H9 (cell line): Measurements from ENCODE around the gene SIGLEC7. TPM values are rescaled to one million over a fixed set of nuclear protein-coding genes. Genes with fewer than 3 reads are reported as not detected.

Source experiments
- DNase-seq: peaks from one replicate; pipeline ENCODE4 v3.0.0-alpha.2; 2017
- H2AFZ ChIP-seq: one replicate; pipeline ENCODE4 v1.6.1; 2013; ENCODE audit warnings: mild to moderate bottlenecking, low read length, control low read depth, moderate library complexity
- H2AK5ac ChIP-seq: 2 replicates; pipeline ENCODE4 v1.6.1; 2013; ENCODE audit warnings: low read length, control low read depth, mixed read lengths; ENCODE audit not compliant: insufficient read length
- H2BK120ac ChIP-seq: one replicate; pipeline ENCODE4 v1.6.1; 2013; ENCODE audit warnings: low read depth, mild to moderate bottlenecking, low read length, control low read depth, inconsistent platforms; ENCODE audit not compliant: poor library complexity, severe bottlenecking
- H2BK12ac ChIP-seq: 2 replicates; pipeline ENCODE4 v1.6.1; 2013; ENCODE audit warnings: low read length, control low read depth, mixed read lengths, low read depth; ENCODE audit not compliant: insufficient read length
- H2BK15ac ChIP-seq: 2 replicates; pipeline ENCODE4 v1.6.1; 2013; ENCODE audit warnings: low read depth, low read length, control low read depth
- H2BK20ac ChIP-seq: one replicate; pipeline ENCODE4 v1.6.1; 2013; ENCODE audit warnings: low read depth, mild to moderate bottlenecking, low read length, control low read depth, inconsistent platforms; ENCODE audit not compliant: poor library complexity, severe bottlenecking
- H2BK5ac ChIP-seq: 2 replicates; pipeline ENCODE4 v1.6.1; 2013; ENCODE audit warnings: low read length, control low read depth, mixed read lengths; ENCODE audit not compliant: insufficient read length
- H3K14ac ChIP-seq: 2 replicates; pipeline ENCODE4 v1.6.1; 2013; ENCODE audit warnings: low read length, control low read depth; ENCODE audit not compliant: insufficient read depth
- H3K18ac ChIP-seq: 2 replicates; pipeline ENCODE4 v1.6.1; 2013; ENCODE audit warnings: low read depth, mild to moderate bottlenecking, mixed read lengths, low read length, control low read depth; ENCODE audit not compliant: insufficient read length
- H3K23ac ChIP-seq: 2 replicates; pipeline ENCODE4 v1.6.1; 2013; ENCODE audit warnings: low read length, control low read depth, mixed read lengths, low read depth; ENCODE audit not compliant: insufficient read length
- H3K23me2 ChIP-seq: 2 replicates; pipeline ENCODE4 v1.6.1; 2013; ENCODE audit warnings: low read depth, mild to moderate bottlenecking, mixed read lengths, low read length, control low read depth; ENCODE audit not compliant: insufficient read length, poor library complexity, severe bottlenecking
- H3K27ac ChIP-seq: 2 replicates; pipeline ENCODE4 v1.5.1; 2013; ENCODE audit warnings: low read length, control low read depth, mixed read lengths, low read depth; ENCODE audit not compliant: insufficient read length
- H3K27me3 ChIP-seq: 2 replicates; pipeline ENCODE4 v1.6.1; 2013; ENCODE audit warnings: low read length, control low read depth, inconsistent platforms; ENCODE audit not compliant: insufficient read depth
- H3K4ac ChIP-seq: 2 replicates; pipeline ENCODE4 v1.6.1; 2013; ENCODE audit warnings: low read depth, mild to moderate bottlenecking, control low read depth, inconsistent platforms, low read length, moderate library complexity
- H3K4me1 ChIP-seq: 2 replicates; pipeline ENCODE4 v1.6.1; 2013; ENCODE audit warnings: low read length, control low read depth, inconsistent platforms; ENCODE audit not compliant: insufficient read depth
- H3K4me2 ChIP-seq: 2 replicates; pipeline ENCODE4 v1.6.1; 2013; ENCODE audit warnings: low read length, control low read depth, mixed read lengths; ENCODE audit not compliant: insufficient read length, insufficient read depth
- H3K56ac ChIP-seq: 2 replicates; pipeline ENCODE4 v1.6.1; 2013; ENCODE audit warnings: low read depth, mild to moderate bottlenecking, mixed read lengths, low read length, control low read depth; ENCODE audit not compliant: insufficient read length
- H3K79me1 ChIP-seq: 2 replicates; pipeline ENCODE4 v1.6.1; 2013; ENCODE audit warnings: low read depth, mild to moderate bottlenecking, moderate library complexity, low read length, control low read depth, inconsistent platforms; ENCODE audit not compliant: insufficient read depth, poor library complexity, severe bottlenecking
- H3K79me2 ChIP-seq: 2 replicates; pipeline ENCODE4 v1.6.1; 2013; ENCODE audit warnings: low read length, control low read depth, inconsistent platforms; ENCODE audit not compliant: insufficient read depth
- H3K9ac ChIP-seq: 2 replicates; pipeline ENCODE4 v1.6.1; 2013; ENCODE audit warnings: low read length, control low read depth, mixed read lengths; ENCODE audit not compliant: insufficient read length; ENCODE audit errors: extremely low read depth
- H3K9me3 ChIP-seq: one replicate; pipeline ENCODE4 v1.6.1; 2013; ENCODE audit warnings: low read depth, low read length, inconsistent platforms; ENCODE audit not compliant: control insufficient read depth
- H3T11ph ChIP-seq: one replicate; pipeline ENCODE4 v1.6.1; 2013; ENCODE audit warnings: mild to moderate bottlenecking, low read length, control low read depth, inconsistent platforms
- H4K20me1 ChIP-seq: one replicate; pipeline ENCODE4 v1.6.1; 2013; ENCODE audit not compliant: control insufficient read depth, insufficient read length, insufficient read depth
- H4K5ac ChIP-seq: 2 replicates; pipeline ENCODE4 v1.6.1; 2013; ENCODE audit warnings: low read depth, mild to moderate bottlenecking, mixed read lengths, low read length, control low read depth; ENCODE audit not compliant: insufficient read length
- H4K8ac ChIP-seq: replicated peaks from 2 replicates; pipeline ENCODE4 v1.6.1; 2013; ENCODE audit warnings: low read length, control low read depth, mixed read lengths, low read depth; ENCODE audit not compliant: insufficient read length
- H4K91ac ChIP-seq: 2 replicates; pipeline ENCODE4 v1.6.1; 2013; ENCODE audit warnings: low read depth, mild to moderate bottlenecking, moderate library complexity, mixed read lengths, low read length, control low read depth; ENCODE audit not compliant: insufficient read length
- H3K27ac Mint-ChIP-seq, 3 experiments: 2 replicates in 2 of 3; 3 replicates in 1 of 3; pipeline ENCODE4 v1.8.0; 2020 to 2021; ENCODE audit warnings: mixed read lengths in 3 of 3, mild to moderate bottlenecking in 1 of 3, moderate library complexity in 1 of 3
- H3K27me3 Mint-ChIP-seq: 2 replicates; pipeline ENCODE4 v1.8.0; 2021; ENCODE audit warnings: low read depth, mild to moderate bottlenecking, moderate library complexity, mixed read lengths
- H3K36me3 Mint-ChIP-seq, 3 experiments: 2 replicates in 2 of 3; 3 replicates in 1 of 3; pipeline ENCODE4 v1.8.0; 2020 to 2021; ENCODE audit warnings: low read depth in 3 of 3, mixed read lengths in 3 of 3; ENCODE audit not compliant: insufficient read depth in 1 of 3
- H3K4me1 Mint-ChIP-seq, 2 experiments: 2 replicates each; pipeline ENCODE4 v1.8.0; 2020; ENCODE audit warnings: mixed read lengths in 2 of 2
- H3K4me3 Mint-ChIP-seq, 2 experiments: 2 replicates in 1 of 2; 3 replicates in 1 of 2; pipeline ENCODE4 v1.8.0; 2020 to 2021; ENCODE audit warnings: mild to moderate bottlenecking in 2 of 2, mixed read lengths in 2 of 2, moderate library complexity in 1 of 2
- H3K9me3 Mint-ChIP-seq, 2 experiments: 2 replicates in 1 of 2; 3 replicates in 1 of 2; pipeline ENCODE4 v1.8.0; 2020; ENCODE audit warnings: mild to moderate bottlenecking in 2 of 2, mixed read lengths in 2 of 2, moderate library complexity in 1 of 2
- CTCF ChIP-seq: fragments of 200-600 bp; sonication (generic); conservative IDR thresholded peaks from 3 replicates; pipeline ENCODE4 v1.8.0; 2021; ENCODE audit warnings: antibody characterized with exemption, mild to moderate bottlenecking
- WGBS: extraction: QIAGEN DNeasy Blood & Tissue Kit; methylation state at CpG from one replicate; pipeline ENCODE4 v1.1.7; 2013; ENCODE audit warnings: missing lambda C conversion rate, low lambda C conversion rate, mixed read lengths; ENCODE audit not compliant: insufficient read length; ENCODE audit errors: extremely low coverage; 5-methylcytosine and 5-hydroxymethylcytosine counted together
- total RNA-seq: library from RNA; stranded (reverse); gene quantifications from 2 replicates; pipeline ENCODE4 v1.2.1, GENCODE V29; 2021

SIGLEC7 gene
- total RNA-seq, 1 experiment from 2014 or later = not detected

DNA sequence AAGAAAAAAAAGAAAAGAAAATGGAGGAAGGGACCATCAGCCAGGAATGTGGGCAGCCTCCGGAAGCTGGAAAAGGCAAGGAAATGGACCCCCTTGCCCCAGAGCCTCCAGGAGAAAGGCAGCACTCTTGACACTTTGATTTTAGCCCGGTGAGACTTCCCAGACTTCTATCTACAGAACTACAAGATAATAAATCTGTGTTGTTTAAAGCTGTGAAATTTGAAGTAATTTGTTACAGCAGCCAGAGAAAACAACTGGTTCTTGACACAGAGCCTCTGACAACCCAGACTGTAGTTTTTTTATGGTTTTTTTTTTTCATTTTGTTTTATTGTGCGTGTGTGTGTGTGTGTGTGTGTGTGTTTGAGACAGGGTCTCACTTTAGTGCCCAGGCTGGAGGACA is 41.5 kb upstream of the SIGLEC7 start:
- H3K18ac ChIP-seq = no peak overlapping the region
- WGBS = no CpG with 5 or more reads among the region's 3 CpGs
- no peak overlapping the region for H3K9ac ChIP-seq
- H4K5ac ChIP-seq = no peak overlapping the region
- no peak overlapping the region for H3K4me2 ChIP-seq
- H3K36me3 Mint-ChIP-seq = peaks cover 4 to 29% (median 6%) of the 10 kb centered on the region in 3 experiments; a peak in 4 of 7 replicates
- no peak for DNase-seq
- no peak overlapping the region for H2BK12ac ChIP-seq
- H3K56ac ChIP-seq = no peak overlapping the region
- H3K79me2 ChIP-seq = no peaks in the 10 kb centered on the region
- no peak for TF ChIP-seq CTCF
- H3K4ac ChIP-seq = no peak overlapping the region
- no peak overlapping the region for H3K23ac ChIP-seq
- H3K79me1 ChIP-seq = no peaks in the 10 kb centered on the region
- no peaks in the 10 kb centered on the region for H3K4me1 ChIP-seq
- H3K4me1 Mint-ChIP-seq = 0 out of 4 replicates have a peak, but pooled peaks cover 0 to 3% of the 10 kb centered on the region in 2 experiments
- H4K8ac ChIP-seq = no peak overlapping the region
- H3K14ac ChIP-seq = no peak overlapping the region
- no peak overlapping the region for H4K91ac ChIP-seq
- no peaks in the 10 kb centered on the region for H3K23me2 ChIP-seq
- no peaks in the 10 kb centered on the region for H3K27me3 Mint-ChIP-seq
- no peak overlapping the region for H3K27ac Mint-ChIP-seq
- no peak overlapping the region for H2BK20ac ChIP-seq
- H2BK15ac ChIP-seq = no peak overlapping the region
- no peaks in the 10 kb centered on the region for H3K9me3 ChIP-seq
- H3K27ac ChIP-seq = no peak overlapping the region
- no peak overlapping the region for H3T11ph ChIP-seq
- H3K27me3 ChIP-seq = no peaks in the 10 kb centered on the region
- H2AFZ ChIP-seq = no peak overlapping the region
- no peak overlapping the region for H2AK5ac ChIP-seq
- no peak overlapping the region for H2BK120ac ChIP-seq
- H3K9me3 Mint-ChIP-seq = no peaks in the 10 kb centered on the region
- no peak overlapping the region for H2BK5ac ChIP-seq
- no peak overlapping the region for H3K4me3 Mint-ChIP-seq
- H4K20me1 ChIP-seq = no peaks in the 10 kb centered on the region
